ENCODE measurements around the gene SLC25A36.

Gene SLC25A36

DNA sequence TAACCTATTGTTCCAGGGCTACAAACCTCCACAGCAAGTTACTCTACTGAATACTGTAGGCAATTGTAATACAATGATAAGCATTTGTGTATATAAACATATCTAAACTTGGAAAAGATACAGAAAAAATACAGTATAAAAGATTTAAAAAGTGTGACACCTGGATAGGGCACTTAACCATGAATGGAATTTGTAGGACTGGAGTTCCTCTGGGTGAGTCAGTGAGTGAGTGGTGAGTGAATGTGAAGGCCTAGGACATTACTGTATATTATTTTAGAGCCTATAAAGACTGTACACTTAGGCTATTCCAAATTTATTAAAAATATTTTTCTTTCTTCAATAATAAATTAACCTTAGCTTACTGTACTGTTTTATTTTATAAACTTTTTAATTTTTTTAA lies 38.4 kb upstream of the SLC25A36 start:
- DNase-seq: no peak
- Histone ChIP-seq H3K36me3 (replicated peaks) (no peaks in the 10 kb centered on the region), H3K27ac (no peak overlapping the region), H3K4me3 (ENCODE audit: low read depth, low read length) (no peak overlapping the region), H3K27me3 (replicated peaks) (no peaks in the 10 kb centered on the region)
- TF ChIP-seq, protein P1, sequence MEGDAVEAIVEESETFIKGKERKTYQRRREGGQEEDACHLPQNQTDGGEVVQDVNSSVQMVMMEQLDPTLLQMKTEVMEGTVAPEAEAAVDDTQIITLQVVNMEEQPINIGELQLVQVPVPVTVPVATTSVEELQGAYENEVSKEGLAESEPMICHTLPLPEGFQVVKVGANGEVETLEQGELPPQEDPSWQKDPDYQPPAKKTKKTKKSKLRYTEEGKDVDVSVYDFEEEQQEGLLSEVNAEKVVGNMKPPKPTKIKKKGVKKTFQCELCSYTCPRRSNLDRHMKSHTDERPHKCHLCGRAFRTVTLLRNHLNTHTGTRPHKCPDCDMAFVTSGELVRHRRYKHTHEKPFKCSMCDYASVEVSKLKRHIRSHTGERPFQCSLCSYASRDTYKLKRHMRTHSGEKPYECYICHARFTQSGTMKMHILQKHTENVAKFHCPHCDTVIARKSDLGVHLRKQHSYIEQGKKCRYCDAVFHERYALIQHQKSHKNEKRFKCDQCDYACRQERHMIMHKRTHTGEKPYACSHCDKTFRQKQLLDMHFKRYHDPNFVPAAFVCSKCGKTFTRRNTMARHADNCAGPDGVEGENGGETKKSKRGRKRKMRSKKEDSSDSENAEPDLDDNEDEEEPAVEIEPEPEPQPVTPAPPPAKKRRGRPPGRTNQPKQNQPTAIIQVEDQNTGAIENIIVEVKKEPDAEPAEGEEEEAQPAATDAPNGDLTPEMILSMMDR (IDR thresholded peaks at IDR 0.05; ENCODE audit: low read depth, low read length, missing control alignments): no peak
- in situ Hi-C loops (cut with HindIII; ENCODE audit: low pct_ligation_motif_present, low sequenced_read_pairs): no loop called here

DNA sequence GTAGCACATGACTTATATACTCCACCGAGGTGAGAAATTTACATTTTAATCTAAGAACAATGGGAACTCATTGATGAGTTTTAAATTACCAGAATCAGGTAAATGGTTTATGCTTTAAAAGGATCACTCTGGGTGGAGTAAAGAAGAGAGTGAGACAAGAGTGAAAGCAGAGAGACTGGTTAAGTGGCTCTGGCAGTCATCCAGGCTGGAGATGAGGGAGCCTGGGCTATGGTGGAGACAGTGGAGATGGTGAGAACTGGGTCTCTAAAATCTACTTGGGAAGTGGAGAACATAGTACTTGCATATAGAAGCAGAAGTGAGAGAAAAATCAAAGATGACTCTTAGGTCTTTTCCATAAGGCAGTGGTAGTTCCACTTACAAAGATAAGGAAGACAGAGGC lies 37.1 kb upstream of the SLC25A36 start:
- Histone ChIP-seq H3K4me3 (ENCODE audit: low read depth, low read length) (no peak overlapping the region), H3K27ac (no peak overlapping the region), H3K36me3 (replicated peaks) (no peaks in the 10 kb centered on the region), H3K27me3 (replicated peaks) (no peaks in the 10 kb centered on the region)
- DNase-seq: no peak
- in situ Hi-C loops (cut with HindIII; ENCODE audit: low pct_ligation_motif_present, low sequenced_read_pairs): no loop called here
- TF ChIP-seq, protein P1 (IDR thresholded peaks at IDR 0.05; ENCODE audit: low read depth, low read length, missing control alignments): no peak

DNA sequence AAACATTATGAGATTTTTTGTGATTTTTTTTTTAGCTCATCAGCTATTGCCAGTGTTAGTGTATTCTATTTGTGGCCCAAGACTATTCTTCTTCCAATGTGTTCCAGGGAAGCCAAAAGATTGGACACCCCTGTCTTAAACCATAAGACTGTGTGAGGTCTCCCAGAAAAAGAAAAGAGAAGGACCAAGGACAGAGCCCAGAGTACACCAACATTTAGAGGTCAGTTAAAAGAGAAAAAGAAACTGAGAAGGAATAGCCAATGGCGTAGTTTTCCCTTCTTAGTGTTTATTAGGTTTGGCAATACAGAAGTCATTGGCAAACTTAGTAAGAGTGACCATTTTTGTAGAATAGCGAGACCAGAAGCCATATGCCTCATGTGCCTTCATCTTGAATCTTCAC lies 36.1 kb upstream of the SLC25A36 start:
- Histone ChIP-seq H3K4me3 (ENCODE audit: low read depth, low read length) (no peak overlapping the region), H3K36me3 (replicated peaks) (no peaks in the 10 kb centered on the region), H3K27me3 (replicated peaks) (no peaks in the 10 kb centered on the region), H3K27ac (no peak overlapping the region)
- DNase-seq: no peak
- in situ Hi-C loops (cut with HindIII; ENCODE audit: low pct_ligation_motif_present, low sequenced_read_pairs): no loop called here
- TF ChIP-seq, protein P1 (IDR thresholded peaks at IDR 0.05; ENCODE audit: low read depth, low read length, missing control alignments): no peak

DNA sequence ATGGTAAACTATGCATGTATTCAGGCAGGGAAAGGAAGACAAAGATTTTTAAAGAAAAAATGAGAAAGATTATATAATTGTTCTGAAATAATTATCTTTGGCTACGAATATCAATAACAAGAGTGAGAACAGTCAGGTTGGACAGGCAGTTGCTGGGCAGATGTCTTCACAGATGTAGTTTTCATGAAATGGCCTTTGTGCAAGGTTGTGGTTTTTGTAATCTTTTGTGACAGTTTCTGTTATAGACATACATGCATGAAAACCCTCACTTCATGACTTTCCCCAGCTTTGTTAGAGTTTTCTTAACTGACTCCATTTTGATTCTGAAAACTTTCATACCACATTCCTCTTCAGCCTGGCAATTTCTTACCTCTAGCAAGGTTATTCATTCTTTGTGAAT lies 34.9 kb upstream of the SLC25A36 start:
- DNase-seq: no peak
- Histone ChIP-seq H3K36me3 (replicated peaks) (no peaks in the 10 kb centered on the region), H3K4me3 (ENCODE audit: low read depth, low read length) (no peak overlapping the region), H3K27me3 (replicated peaks) (no peaks in the 10 kb centered on the region), H3K27ac (no peak overlapping the region)
- TF ChIP-seq, protein P1 (IDR thresholded peaks at IDR 0.05; ENCODE audit: low read depth, low read length, missing control alignments): no peak
- in situ Hi-C loops (cut with HindIII; ENCODE audit: low pct_ligation_motif_present, low sequenced_read_pairs): no loop called here

DNA sequence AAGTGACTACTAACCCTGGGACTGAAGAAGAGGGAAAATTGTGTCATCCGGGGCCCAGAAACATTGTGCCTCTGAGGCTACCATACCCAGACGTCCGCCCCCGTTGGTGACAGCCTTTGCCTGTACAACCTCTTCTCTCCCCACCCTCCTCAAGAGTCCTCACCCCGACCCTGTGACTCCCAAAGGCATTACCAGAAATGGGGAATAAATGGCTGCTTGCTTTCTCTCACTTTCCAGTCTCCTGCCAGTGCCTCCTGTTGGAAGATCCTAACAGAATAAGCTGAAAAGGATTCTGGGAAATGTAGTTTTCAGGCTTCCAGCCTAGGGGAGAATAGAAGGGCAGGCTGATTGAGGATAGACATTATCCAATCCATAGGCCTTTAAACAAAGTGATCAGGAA lies 30.8 kb upstream of the SLC25A36 start:
- peak overlapping the region; percentile 33 for H3K4me3 ChIP-seq (ENCODE audit: low read depth, low read length)
- peaks cover 5% of the 10 kb centered on the region for H3K27me3 ChIP-seq (replicated peaks)
- TF ChIP-seq, protein P1 (IDR thresholded peaks at IDR 0.05; ENCODE audit: low read depth, low read length, missing control alignments): peak; percentile 38
- no peak for DNase-seq
- in situ Hi-C loops (cut with HindIII; ENCODE audit: low pct_ligation_motif_present, low sequenced_read_pairs): no loop called here
- H3K27ac ChIP-seq: no peak overlapping the region
- H3K36me3 ChIP-seq (replicated peaks): no peaks in the 10 kb centered on the region

DNA sequence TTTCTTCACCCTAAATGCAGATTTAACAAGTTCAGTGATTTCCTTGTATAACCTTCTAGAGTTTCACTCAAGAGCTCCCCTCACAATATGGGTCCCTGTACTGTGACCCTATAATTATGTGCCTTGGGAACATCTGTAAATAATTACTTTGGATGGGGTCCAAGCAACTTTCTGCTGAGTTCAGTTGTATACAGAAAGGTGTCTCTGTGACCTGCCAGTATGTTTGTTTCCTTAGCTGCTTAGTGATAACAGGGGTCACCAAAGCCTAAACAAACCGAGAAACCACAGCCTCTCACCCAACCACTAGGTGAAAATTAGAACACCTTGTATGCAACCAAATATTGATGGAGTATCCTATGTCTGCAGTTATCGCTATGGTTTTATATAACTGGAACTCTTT lies 29.8 kb upstream of the SLC25A36 start:
- Histone ChIP-seq H3K27me3 (replicated peaks) (peaks cover 5% of the 10 kb centered on the region), H3K4me3 (ENCODE audit: low read depth, low read length) (no peak overlapping the region), H3K36me3 (replicated peaks) (no peaks in the 10 kb centered on the region), H3K27ac (no peak overlapping the region)
- TF ChIP-seq, protein P1 (IDR thresholded peaks at IDR 0.05; ENCODE audit: low read depth, low read length, missing control alignments): no peak
- in situ Hi-C loops (cut with HindIII; ENCODE audit: low pct_ligation_motif_present, low sequenced_read_pairs): no loop called here
- no peak for DNase-seq

Measured in brain microvascular endothelial cell (primary cell).